AML-193 (cell line): ENCODE measurements around the gene STYXL1.
A peak's percentile ranks its signal among the peaks of the same experiment; 100 is the strongest.
"Not testable (repeated sequence)": the region's sequence is repeated elsewhere in the genome, so short reads cannot be mapped to it uniquely, and the experiment has no call there.

ENCODE experiments used
- DNase-seq, 2 experiments: peaks; one replicate each; lab custom pipeline; 2025; lab: John Stamatoyannopoulos, UW

Gene STYXL1

DNA sequence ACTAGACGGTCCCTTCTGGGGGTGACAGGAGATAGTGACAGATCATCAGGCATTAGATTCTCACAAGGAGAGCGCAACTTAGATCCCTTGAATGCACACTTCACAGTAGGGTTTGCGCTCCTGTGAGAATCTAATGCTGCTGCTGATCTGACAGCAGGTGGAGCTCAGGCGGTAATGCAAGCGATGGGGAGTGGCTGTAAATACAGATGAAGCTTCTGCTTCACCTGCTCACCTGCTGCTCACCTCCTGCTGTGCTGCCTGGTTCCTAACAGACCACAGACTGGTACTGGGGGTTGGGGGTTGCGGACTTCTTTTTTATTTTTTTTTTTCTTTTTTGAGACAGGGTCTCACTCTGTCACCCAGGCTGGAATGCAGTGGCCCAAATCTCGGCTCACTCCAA lies 18.1 kb downstream of the STYXL1 start:
- not testable (repeated sequence) for DNase-seq

DNA sequence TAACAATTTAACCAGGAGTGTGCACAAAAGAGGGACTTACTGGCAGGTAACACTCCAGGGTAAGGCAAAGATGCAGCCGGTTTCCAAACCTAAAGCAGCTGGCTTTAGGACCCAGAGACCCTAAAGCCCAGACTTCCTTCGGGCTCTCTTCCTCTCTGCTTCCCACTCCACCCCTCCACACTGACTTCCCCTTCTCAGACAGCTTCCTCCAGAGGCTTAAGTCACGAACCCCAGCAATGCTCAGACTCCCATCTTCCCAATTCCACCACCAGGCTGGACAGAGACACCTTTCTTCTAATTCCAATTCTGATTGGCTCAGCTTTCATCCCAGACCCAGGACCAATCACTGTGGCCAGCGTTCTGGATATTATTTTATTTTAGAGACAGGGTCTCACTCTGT lies 24.8 kb downstream of the STYXL1 start:
- DNase-seq = peak; percentile 74 to 80

DNA sequence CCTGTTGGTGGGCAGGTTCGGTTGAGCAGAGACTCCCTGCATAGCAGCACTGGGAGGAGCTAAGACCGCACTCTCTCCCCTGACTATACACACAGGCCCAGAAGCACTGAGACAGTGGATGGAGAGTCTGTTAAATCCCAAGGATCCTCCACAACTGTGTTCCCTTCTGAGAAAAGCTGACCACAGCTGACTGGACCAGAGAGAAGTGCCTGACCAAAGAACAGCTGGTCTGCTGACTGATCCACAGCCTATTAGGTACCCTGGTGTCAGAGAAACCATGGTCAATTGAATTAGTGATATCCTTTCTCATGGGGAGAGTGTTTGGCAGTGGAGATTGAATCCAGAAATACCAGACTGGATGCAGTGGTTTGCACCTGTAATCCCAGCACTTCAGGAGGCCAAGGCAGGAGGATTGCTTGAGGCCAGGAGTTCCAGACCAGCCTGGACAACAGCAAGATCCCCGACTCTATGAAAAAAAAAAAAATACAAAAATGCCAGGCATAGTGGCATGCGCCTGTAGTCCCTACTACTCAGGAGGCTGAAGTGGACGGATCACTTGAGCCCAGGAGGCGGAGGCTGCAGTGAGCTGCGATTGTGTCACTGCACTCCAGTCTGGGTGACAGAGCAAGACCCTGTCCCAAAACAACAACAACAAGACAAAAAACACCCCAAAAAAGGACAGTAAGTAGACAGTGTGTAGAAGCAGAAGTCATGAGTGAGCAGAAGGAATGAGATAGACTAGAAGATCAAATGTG lies 25.6 kb downstream of the STYXL1 start:
- no peak for DNase-seq

DNA sequence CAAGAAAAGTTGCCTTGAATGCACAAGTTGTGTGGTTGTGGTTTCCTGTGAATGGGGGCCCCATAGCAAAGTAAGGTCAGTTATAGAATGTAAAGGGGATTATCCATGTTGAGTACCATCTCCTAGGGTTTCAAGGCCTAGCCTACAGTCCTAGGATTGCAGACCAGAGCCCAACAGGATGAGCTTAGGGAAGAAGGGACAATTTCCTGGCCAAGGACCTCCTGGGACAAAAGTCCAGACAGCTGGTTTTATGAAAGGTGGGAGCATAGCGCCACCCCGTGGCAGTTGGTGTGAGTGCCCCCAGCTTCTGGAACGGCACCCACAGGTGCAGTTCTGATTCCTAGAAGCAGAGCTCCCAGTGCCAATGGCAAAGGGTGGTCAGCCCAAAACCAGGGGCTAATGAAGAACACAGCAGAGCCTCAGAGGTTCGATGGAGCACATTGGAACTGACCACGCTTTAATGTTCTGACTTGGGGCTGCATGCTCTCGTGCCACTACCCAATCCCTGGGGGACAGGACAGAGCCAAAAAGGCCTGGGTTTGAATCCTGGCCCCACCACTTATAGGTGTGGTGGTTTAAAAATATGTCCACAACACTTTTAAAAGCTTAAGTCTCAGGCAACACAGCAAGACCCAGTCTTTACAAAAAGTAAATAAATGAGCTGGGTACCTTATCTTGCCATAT lies 27.6 kb downstream of the STYXL1 start:
- peak; percentile 42 to 46 for DNase-seq

DNA sequence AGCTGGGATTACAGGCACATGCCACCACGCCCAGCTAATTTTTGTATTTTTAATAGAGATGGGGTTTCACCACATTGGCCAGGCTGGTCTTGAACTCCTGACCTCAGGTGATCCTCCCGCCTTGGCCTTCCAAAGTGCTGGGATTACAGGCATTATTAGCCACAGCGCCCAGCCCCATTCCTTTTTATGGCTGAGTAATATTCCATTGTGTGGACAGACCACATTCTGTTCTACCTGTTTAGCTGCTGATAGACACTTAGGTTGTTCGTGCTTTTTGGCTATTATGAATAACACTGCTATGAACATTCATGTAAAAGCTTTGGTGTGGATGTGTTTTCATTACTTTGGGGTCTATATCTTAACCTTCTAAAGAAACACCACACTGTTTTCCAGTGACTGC lies 29.3 kb downstream of the STYXL1 start:
- not testable (repeated sequence) for DNase-seq

DNA sequence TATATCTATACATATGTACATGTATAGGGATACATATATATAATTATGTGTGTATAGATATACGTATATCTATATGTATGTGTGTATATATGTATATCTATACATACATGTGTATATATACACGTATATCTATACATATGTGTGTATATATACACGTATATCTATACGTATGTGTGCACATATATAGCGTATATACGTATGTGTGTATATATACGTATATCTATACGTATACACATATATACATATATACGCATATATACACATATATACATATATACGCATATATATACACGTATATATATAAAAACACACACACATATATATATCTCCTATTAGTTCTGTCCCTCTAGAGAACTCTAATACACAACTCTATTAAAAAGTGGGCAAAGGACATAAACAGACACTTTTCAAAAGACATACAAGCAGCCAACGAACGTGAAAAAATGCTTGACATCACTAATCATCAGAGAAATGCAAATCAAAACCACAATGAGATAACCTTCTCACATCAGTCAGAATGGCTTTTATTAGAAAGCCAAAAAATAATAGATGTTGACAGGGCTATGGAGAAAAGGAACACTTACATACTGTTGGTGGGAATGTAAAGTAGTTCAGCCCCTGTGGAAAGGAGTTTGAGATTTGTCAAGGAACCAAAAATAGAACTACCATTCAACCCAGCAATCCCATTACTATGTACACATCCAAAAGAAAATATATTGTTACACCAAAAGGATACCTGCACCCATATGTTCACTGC lies 31.4 kb downstream of the STYXL1 start:
- DNase-seq = no peak

DNA sequence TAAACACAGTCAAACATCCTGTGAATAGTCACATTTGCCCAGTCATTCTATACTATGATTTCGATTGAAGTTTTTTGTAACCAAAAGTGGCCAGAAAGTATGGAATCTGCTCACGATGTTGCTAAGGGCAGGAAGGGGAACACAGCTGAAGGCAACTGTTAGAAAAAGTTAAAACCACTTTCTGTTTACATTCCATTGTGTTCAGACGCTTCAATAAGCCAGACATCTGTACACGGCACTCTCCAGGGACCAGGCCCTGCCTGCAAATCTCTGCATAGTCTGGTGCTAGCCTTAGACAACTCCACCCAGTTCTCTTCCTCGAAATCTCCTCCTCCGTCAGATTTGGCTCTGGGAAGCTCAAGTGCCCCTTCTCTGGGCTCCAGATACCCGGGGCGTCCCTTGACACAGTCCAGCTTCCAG lies 36.3 kb downstream of the STYXL1 start:
- no peak for DNase-seq

DNA sequence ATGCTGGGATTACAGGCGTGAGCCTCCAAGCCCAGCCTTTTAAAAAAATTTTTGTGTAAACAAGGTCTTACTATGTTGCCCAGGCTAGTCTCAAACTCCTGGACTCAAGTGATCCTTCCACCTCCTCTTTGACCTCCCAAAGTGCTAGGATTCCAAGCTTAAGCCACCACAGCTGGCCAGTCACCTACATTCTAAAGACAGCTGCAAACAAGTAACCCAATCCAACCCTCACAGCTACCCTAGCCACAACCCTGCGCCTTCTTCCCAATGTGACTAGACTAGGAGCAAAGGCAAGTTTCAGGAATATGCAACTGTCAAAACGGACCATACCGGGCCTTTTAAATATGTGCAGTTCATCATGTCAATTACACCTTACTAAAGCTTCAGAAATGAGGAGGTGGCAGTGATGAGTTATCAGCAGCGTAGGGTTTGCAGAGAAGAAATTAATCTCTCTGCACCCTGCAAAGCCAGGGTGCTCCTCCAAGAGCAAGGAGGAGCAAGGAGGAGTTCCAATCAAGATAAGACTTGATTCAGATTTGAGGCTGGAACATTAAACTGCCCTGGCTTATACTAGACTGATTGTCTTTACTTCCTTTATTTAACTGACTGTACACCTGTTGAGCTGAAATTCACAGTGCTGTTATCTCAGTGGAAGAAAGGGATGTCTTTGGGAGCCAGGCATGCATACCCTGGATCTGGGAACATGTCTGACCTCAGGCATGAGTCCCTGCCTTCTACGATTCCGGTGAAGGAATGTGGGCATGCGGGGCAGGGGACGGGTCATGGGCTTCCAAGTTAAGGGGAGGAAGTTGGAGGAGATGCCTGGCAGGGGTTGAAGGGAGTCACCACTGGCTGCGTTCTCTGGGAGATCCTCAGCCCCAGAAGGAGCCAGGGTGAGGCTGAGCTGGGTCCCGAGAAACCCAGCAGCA lies 37.9 kb downstream of the STYXL1 start:
- no peak for DNase-seq

DNA sequence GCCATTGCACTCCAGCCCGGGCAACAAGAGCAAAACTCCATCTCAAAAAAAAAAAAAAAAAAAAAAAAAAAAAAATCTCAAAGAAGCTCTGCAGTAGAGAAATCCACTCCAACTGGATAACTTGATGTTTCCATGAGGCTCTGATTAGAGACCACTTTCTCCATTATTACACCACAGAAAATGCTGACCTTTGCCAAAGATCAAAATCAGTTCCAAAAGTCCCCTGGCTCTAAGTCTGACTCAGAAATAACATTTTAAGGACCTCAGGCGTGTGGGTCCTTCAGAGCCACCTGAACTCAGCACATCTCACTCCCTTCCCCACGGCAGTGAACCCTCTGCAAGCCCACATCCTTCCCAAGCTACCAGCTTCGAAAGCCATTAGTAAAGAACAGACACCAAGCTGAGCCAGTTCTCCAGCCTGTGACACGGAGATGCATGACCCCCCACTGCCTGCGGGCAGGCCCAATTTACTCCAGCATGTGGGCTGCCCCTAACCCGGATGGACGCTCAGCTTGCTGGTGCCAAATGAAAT lies 39.6 kb downstream of the STYXL1 start:
- DNase-seq = no peak

DNA sequence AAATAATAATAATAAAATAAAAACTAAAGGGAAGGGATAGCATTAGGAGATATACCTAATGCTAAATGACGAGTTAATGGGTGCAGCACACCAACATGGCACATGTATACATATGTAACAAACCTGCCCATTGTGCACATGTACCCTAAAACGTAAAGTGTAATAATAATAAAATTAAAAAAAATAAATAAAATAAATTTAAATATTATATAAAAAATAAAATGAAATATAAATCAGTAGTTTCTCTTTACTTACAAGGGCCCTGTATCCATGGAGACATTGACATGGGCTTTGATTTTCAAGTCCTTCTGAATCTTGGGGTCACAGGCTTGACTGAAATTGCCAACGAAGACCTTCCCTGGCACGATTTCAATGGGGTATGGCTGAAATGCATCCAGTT lies 42.8 kb downstream of the STYXL1 start:
- DNase-seq = not testable (repeated sequence)

DNA sequence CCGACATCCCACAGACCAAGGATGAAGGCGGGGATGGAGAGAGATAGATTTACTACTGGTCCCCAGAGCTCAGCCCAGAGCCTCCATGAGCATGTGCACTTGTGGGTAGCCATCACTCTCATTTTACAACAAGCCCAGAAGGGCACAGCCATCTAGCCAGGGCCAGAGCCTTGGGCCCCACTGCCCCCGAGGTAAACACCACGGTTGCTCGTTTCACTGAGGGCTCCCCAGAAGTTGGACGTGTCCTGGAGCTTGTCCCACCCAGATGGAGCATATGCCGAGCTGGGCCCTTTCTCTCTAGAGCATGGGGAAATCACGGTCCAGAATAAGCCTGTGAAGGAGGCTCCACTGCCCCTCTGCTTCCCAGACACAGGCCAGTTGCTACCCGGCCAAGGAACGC lies 44.4 kb downstream of the STYXL1 start:
- no peak for DNase-seq

DNA sequence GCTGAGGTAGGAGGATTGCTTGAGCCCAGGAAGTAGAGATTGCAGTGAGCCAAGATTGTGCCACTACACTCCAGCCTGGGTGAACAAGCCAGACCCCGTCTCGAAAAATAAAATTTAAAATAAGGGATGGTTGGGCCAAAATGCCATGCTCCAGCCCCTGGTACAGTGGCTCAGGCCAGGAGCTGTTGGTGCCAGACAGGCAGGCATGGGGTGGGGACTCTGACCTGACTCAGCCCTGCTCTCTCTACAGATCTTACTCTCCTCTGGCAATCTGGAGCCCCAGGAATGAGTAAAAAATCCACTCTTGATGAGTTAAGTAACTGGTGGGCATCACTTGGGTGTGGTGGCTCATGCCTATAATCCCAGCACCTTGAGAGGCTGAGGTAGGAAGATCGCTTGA lies 45.0 kb downstream of the STYXL1 start:
- no peak for DNase-seq

DNA sequence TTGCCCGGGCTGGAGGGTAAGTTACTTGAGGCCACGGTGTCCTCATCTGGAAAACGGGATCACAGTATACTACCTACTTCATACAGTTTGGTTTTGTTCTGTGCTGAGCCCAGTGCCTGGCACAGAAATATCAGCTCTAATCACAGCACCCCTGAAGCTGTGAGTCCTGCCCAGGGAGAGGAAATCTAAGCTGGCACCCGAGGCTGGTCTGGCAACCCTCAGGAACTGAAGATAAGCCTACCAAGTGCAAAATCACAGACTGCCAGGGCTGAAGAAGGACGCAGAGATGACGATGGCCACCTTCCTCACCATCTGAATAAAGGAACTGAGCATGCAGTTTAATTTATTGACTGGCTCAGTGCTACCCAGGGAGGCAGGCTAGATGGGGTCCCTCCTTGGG lies 45.7 kb downstream of the STYXL1 start:
- no peak for DNase-seq

DNA sequence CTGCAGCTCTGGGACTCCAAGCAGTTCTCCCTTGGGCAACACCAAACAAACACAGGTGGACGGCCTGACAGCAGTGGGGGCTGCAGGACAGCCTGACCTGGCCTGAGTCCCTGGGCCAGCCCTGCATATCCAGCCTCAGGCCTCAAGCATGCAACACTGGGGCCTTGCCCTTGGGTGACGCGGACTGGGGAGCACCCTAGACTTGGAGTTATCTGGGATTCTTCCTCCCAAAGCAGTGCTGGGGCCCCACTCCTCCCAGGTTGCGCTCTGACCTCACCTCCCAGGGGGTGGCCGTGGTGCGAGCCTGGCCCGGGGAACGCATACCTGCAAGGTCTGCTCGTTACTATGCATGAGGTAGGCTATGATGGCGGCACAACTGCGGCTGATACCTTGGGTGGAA lies 47.2 kb downstream of the STYXL1 start:
- DNase-seq = no peak

DNA sequence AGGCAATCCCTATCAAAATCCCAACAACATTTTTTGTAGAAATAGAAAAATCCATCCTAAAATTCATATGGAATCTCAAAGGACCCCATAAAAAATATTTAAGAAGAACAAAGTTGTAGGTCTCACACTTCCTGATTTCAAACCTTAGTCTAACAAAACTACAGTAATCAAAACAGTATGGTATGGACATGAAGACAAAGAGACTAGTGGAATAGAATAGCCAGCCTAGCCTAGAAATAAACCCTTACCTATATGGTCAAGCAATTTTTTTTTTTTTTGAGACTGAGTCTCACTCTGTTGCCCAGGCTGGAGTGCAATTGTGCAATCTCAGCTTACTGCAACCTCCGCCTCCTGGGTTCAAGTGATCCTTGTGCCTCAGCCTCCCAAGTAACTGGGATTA lies 49.8 kb downstream of the STYXL1 start:
- DNase-seq = no peak

DNA sequence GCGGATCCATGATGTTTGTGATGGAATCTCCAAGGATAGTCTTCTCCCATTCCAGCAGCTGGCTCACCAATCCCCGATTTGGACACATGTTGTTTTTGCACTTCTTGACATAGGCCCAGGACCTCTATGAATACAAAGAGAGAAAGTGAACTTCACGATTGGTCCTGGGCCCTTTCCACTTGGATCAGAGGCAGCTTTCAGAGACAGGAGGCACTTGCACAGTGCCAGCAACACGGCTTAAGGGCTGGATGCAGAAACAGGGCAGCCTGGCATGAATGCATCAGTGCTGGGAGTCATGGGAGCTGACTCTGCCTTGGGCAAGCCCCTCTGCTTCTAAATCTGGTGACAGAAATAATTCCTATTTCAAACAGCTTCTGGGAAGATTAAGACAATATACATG lies 51.3 kb downstream of the STYXL1 start:
- DNase-seq = no peak

DNA sequence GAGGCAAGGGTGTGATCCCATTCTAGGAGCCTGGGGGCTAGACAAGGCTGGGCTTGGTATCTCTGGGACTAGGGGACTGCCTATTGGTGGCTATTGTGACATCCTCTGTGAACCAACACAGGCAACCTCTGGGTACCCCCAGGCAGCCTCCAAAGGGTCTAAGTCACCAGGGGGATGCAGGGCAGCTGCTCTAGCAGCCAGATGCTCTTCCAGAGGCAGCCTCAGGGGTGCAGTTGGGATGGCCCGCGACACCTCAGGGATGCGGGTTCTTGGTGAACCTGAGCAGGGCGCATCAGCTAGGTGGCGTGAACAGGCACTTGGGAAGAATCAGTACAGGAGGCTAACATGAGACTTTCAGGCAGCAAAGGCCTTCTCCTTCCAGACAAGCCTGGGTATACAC lies 51.8 kb downstream of the STYXL1 start:
- no peak for DNase-seq

DNA sequence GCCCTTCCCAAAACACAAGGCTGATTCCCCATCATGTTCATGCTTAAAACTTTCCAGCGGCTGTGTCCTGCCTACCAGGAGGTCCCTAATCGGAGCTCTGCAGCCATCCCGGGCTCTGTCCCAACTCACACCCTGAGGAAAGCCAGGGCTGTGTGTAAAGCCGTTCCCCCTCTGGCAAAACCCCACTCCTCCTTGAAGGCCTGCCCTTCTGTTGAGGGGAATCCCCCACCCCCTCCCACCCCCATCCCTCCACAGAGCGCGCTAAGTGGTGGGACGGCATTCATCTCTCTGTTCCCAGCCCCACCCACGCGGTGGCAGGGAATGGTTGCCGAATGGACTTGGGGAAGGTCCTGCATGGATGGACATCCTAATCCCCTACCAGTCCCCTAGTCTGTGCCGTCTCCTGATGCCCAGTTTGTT lies 52.7 kb downstream of the STYXL1 start:
- DNase-seq = no peak

DNA sequence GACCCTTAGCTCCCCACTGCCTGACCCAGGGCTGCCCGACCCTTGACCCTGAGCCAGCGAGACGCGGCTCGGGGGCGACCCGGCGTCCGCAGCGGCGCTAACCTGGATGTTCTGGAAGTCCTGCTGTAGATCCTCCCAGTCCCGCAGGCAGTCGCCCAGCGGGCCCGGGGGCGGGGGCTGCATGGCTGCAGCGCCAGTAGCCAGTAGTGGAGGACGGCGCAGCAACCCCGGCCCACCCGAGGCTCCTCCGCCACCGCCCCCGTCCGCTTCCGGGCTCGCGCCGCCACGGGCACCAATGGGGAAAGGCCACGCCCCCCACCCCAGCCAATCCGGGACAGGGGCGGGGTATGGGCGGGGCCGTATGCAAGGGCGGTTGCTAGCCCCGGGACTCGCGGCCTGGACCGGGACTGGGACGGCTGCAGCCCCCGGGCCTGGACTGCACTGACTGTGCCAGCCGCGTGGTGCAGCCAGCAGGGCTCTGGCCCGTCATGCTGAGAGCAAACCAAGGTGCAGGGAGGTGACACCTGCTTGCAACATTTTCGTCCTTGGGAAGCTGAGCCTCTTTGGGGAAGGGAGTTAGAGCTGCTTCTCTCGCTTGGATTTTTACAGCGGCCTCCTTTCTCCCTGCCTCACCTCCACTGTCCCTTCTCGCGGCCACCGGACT lies 53.3 kb downstream of the STYXL1 start, which contains the start of gene TMEM120A:
TMEM120A (minus strand) TSS at position 208 of the 664 bp plus-strand sequence; CDS start at position 183, 25 bp downstream.
- peak; percentile 78 to 81 for DNase-seq

DNA sequence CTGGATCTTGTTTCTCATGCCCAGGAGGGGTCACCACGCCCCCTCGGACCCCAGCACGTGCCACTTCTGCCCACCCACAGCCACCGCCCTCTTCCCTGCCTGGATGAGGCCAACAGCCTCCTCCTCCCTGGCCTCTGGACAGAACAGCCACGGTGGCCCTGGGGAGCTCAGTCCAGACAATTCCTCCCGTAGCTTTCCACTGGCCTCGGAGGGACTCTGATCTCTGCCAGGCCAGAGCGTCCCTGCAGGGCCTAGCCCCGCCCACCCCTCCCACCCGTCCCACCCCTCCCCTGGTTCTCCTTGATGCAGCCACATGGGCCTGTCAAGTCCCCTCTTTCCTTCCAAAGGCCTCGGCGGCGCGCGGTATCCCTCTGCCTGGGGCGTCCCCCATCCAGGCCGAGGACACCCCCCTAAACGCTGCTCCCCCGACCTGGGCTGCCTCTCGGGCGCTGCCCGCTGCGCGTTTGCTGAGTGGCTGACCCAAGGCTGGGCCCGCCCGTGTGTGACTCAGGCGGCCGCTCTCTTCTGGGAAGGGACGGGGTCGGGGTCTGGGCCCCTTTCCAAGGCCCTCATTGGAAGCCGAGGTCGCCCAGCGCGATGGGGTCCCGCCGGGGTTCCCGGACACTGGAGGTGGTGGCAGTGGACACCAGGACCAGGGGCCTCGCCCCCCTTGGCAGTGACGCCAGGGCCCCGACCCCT lies 54.0 kb downstream of the STYXL1 start:
- no peak for DNase-seq
